ENCODE results near the gene CLEC1B. TPM values are rescaled to one million over a fixed set of nuclear protein-coding genes. Genes with fewer than 3 reads are reported as not detected.
"Not testable (repeated sequence)": the region's sequence is repeated elsewhere in the genome, so short reads cannot be mapped to it uniquely, and the experiment has no call there.

The CLEC1B gene
- total RNA-seq, 1 experiment from 2014 or later = not detected

DNA sequence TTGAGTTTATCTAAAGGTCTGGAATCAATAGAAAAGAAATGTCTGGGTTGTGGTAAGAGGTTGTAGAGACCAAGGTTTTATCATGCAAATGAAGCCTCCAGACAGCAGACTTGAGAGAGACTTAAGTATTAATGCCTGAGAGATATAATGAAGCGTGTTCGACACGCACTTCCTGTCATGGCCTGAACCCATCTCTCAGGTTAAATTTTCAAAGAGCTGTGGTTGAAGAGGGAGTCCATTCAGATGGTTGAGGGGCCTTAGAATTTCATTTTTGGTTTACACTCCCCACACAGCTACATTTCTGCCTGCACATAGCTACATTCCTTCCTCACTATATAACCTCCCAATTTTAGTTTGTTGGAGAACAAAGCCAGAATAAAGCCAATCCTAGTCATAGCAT is 37.8 kb downstream of the CLEC1B start:
- Histone ChIP-seq H3K36me3 (no peaks in the 10 kb centered on the region), H3K4me3 (no peak overlapping the region), H3K9me3 (replicated peaks) (no peaks in the 10 kb centered on the region), H3K27ac (no peak overlapping the region), H3K27me3 (replicated peaks) (peaks cover 7% of the 10 kb centered on the region; the same call in 1 of the 2 replicates), H3K4me1 (replicated peaks) (no peaks in the 10 kb centered on the region)
- DNase-seq (ENCODE audit: low read depth in 1 of 2, low spot score in 2 of 2) = no peak

DNA sequence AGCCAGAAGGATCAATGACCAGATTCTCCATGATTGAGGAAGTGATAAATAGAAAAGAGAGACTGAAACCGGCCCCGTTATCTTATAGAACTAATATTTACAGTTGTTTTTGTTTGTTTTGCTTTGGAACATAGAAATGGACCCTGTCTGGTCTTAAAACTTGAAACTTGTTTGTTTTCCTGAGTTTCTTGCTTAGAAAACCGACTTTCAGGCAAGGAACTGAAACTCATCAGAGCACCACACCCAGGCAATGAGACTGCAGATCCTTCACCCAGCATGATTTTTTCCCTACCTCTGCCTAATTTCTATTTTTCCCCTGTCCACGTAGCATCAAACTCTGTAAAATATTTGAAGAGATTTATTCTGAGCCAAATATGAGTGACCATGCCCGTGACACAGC is 38.3 kb downstream of the CLEC1B start:
- H3K9me3 ChIP-seq (replicated peaks) = no peaks in the 10 kb centered on the region
- H3K36me3 ChIP-seq = no peaks in the 10 kb centered on the region
- DNase-seq (ENCODE audit: low read depth in 1 of 2, low spot score in 2 of 2) = no peak
- peaks cover 7% of the 10 kb centered on the region; the same call in 1 of the 2 replicates for H3K27me3 ChIP-seq (replicated peaks)
- H3K4me3 ChIP-seq = no peak overlapping the region
- no peaks in the 10 kb centered on the region for H3K4me1 ChIP-seq (replicated peaks)
- no peak overlapping the region for H3K27ac ChIP-seq

DNA sequence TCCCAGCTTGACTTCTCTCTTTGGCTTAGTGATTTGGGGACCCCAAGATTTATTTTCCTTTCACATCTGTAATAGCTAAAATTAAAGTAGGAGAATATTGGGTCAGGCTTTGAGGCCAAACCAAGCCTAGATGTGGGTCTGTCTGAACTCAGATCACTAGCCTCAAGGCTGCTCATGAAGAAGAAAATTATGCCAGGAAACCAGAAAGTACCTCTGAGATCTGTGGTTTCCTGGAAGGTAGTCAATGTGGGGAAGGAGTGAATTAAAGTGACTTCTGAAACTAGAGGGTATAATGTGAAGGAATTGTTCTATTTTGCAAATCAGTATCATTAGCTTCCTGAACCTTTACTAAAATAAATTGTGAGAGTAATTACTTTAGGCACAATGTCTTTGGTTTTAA is 41.1 kb downstream of the CLEC1B start:
- no peak for DNase-seq (ENCODE audit: low read depth in 1 of 2, low spot score in 2 of 2)
- Histone ChIP-seq H3K27ac (no peak overlapping the region), H3K9me3 (replicated peaks) (no peaks in the 10 kb centered on the region), H3K4me3 (no peak overlapping the region), H3K36me3 (no peaks in the 10 kb centered on the region), H3K4me1 (replicated peaks) (no peaks in the 10 kb centered on the region), H3K27me3 (replicated peaks) (peaks cover 7% of the 10 kb centered on the region; the same call in 1 of the 2 replicates)

DNA sequence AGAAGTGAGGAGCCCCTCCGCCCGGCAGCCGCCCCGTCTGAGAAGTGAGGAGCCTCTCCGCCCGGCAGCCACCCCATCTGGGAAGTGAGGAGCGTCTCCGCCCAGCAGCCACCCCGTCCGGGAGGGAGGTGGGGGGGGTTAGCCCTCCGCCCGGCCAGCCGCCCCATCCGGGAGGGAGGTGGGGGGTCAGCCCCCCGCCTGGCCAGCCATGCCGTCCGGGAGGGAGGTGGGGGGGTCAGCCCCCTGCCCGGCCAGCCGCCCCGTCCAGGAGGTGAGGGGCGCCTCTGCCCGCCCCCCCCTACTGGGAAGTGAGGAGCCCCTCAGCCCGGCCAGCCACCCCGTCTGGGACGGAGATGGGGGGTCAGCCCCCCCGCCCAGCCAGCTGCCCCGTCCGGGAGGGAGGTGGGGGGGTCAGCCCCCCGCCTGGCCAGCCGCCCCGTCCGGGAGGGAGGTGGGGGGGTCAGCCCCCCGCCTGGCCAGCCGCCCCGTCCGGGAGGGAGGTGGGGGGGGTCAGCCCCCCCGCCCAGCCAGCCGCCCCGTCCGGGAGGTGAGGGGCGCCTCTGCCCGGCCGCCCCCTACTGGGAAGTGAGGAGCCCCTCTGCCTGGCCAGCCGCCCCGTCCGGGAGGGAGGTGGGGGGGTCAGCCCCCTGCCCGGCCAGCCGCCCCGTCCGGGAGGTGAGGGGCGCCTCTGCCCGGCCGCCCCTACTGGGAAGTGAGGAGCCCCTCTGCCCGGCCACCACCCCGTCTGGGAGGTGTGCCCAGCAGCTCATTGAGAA is 45.8 kb downstream of the CLEC1B start:
- not testable (repeated sequence) for H3K36me3 ChIP-seq; H3K4me3 ChIP-seq; H3K27me3 ChIP-seq (replicated peaks); H3K4me1 ChIP-seq (replicated peaks); H3K27ac ChIP-seq; H3K9me3 ChIP-seq (replicated peaks); DNase-seq (ENCODE audit: low read depth in 1 of 2, low spot score in 2 of 2)

GRCh38 chr12:9951026-9951675 is 47.8 kb downstream of the CLEC1B start:
- Histone ChIP-seq H3K4me3 (no peak overlapping the region), H3K4me1 (replicated peaks) (no peaks in the 10 kb centered on the region), H3K27me3 (replicated peaks) (peaks cover 6% of the 10 kb centered on the region), H3K27ac (no peak overlapping the region), H3K36me3 (no peaks in the 10 kb centered on the region), H3K9me3 (replicated peaks) (no peaks in the 10 kb centered on the region)
- no peak for DNase-seq (ENCODE audit: low read depth in 1 of 2, low spot score in 2 of 2)

DNA sequence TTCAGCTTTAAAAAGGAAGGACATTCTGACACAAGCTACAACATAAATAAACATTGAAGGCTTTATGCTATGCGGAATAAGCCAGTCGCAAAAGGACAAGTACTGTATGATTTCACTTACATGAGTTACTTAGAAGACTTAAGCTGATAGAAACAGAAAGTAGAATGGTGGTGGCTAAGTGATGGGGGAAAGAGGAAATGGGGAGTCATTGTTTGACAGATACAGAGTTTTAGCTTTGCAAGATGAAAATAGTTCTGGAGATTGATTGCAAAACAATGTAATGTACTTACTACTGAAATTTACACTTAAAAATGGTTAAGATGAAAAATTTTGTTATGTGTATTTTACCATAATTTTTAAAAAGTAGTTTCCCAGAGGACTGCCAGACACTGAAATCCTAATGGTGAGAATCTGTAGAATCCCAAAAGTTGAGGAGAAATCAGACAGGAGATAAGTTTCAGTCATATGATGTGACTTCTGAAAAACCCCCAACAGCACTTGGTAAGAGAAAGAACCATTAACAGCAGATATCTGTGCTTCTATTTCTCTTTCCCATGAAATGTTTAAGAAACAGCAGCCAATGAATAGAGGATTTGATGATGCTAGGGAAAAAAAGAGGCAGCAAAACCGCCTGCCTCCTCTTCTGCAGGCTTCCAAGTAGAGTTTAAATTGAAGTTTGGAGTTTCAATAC is 50.2 kb downstream of the CLEC1B start:
- H3K36me3 ChIP-seq = no peaks in the 10 kb centered on the region
- H3K27me3 ChIP-seq (replicated peaks) = peaks cover 6% of the 10 kb centered on the region
- no peaks in the 10 kb centered on the region for H3K9me3 ChIP-seq (replicated peaks)
- no peak overlapping the region for H3K4me3 ChIP-seq
- H3K27ac ChIP-seq = no peak overlapping the region
- H3K4me1 ChIP-seq (replicated peaks) = no peaks in the 10 kb centered on the region
- no peak for DNase-seq (ENCODE audit: low read depth in 1 of 2, low spot score in 2 of 2)

GRCh38 chr12:9947674-9948073 is 51.2 kb downstream of the CLEC1B start:
- Histone ChIP-seq H3K27ac (no peak overlapping the region), H3K4me1 (replicated peaks) (no peaks in the 10 kb centered on the region), H3K36me3 (no peaks in the 10 kb centered on the region), H3K4me3 (no peak overlapping the region), H3K27me3 (replicated peaks) (peaks cover 10% of the 10 kb centered on the region), H3K9me3 (replicated peaks) (no peaks in the 10 kb centered on the region)
- DNase-seq (ENCODE audit: low read depth in 1 of 2, low spot score in 2 of 2) = no peak

- Histone ChIP-seq H3K27me3 (replicated peaks) (peaks cover 20% of the 10 kb centered on the region), H3K9me3 (replicated peaks) (no peaks in the 10 kb centered on the region), H3K4me3 (no peak overlapping the region), H3K4me1 (replicated peaks) (no peaks in the 10 kb centered on the region), H3K36me3 (no peaks in the 10 kb centered on the region), H3K27ac (no peak overlapping the region)
- DNase-seq (ENCODE audit: low read depth in 1 of 2, low spot score in 2 of 2) = no peak
These were observed 54.5 kb downstream of the CLEC1B start for GRCh38 chr12:9944391-9944790.

GRCh38 chr12:9943240-9943639 is 55.7 kb downstream of the CLEC1B start:
- no peaks in the 10 kb centered on the region for H3K4me1 ChIP-seq (replicated peaks)
- H3K9me3 ChIP-seq (replicated peaks) = no peaks in the 10 kb centered on the region
- H3K27me3 ChIP-seq (replicated peaks) = peaks cover 20% of the 10 kb centered on the region
- no peak for DNase-seq (ENCODE audit: low read depth in 1 of 2, low spot score in 2 of 2)
- no peaks in the 10 kb centered on the region for H3K36me3 ChIP-seq
- no peak overlapping the region for H3K27ac ChIP-seq
- H3K4me3 ChIP-seq = no peak overlapping the region

Other genes with a start within 250 kb of the CLEC1B start
- 0.13 and 0.25 TPM in 2 replicates for gene CD69, start 238.2 kb downstream of the CLEC1B start, total RNA-seq (2014; rRNA removed; shearing (Covaris generic))
- gene KLRF1, start 171.6 kb downstream of the CLEC1B start, total RNA-seq (2014; rRNA removed; shearing (Covaris generic)) = not detected in 2 replicates
- gene CLEC2B, start 129.8 kb downstream of the CLEC1B start, total RNA-seq (2014; rRNA removed; shearing (Covaris generic)) = 70.8 and 96.8 TPM in 2 replicates
- not detected in 2 replicates for gene KLRF2, start 117.6 kb downstream of the CLEC1B start, total RNA-seq (2014; rRNA removed; shearing (Covaris generic))
- gene CLEC2A, start 66.8 kb downstream of the CLEC1B start, total RNA-seq (2014; rRNA removed; shearing (Covaris generic)) = not detected in 2 replicates
- not detected in 2 replicates for gene CLEC12A, start 27.7 kb downstream of the CLEC1B start, total RNA-seq (2014; rRNA removed; shearing (Covaris generic))
- not detected in 2 replicates for gene CLEC12B, start 11.5 kb upstream of the CLEC1B start, total RNA-seq (2014; rRNA removed; shearing (Covaris generic))
- gene CLEC9A, start 31.6 kb upstream of the CLEC1B start, total RNA-seq (2014; rRNA removed; shearing (Covaris generic)) = not detected in 2 replicates
- gene CLEC1A, start 99.9 kb upstream of the CLEC1B start, total RNA-seq (2014; rRNA removed; shearing (Covaris generic)) = not detected in 2 replicates
- not detected in 2 replicates for gene CLEC7A, start 131.1 kb upstream of the CLEC1B start, total RNA-seq (2014; rRNA removed; shearing (Covaris generic))
- gene OLR1, start 173.0 kb upstream of the CLEC1B start, total RNA-seq (2014; rRNA removed; shearing (Covaris generic)) = 18.2 and 32.4 TPM in 2 replicates
- gene TMEM52B, start 179.9 kb upstream of the CLEC1B start, total RNA-seq (2014; rRNA removed; shearing (Covaris generic)) = 0.63 and 1.1 TPM in 2 replicates
- 38.0 and 43.7 TPM in 2 replicates for gene GABARAPL1, start 213.8 kb upstream of the CLEC1B start, total RNA-seq (2014; rRNA removed; shearing (Covaris generic))